HG03432 (cell line): ENCODE measurements around the gene COL26A1.
"Not testable (repeated sequence)": the region's sequence is repeated elsewhere in the genome, so short reads cannot be mapped to it uniquely, and the experiment has no call there.

Experiments used
- ATAC-seq: cut with Tn5 transposase; IDR thresholded peaks from one replicate; pipeline ENCODE4 v1.9.1; 2021; ENCODE audit warnings: mild to moderate bottlenecking, moderate library complexity; ENCODE audit not compliant: unreplicated experiment

Gene COL26A1

GRCh38 chr7:101401390-101402080 is 38.9 kb downstream of the COL26A1 start:
- no peak for ATAC-seq

- no peak for ATAC-seq
Measured at GRCh38 chr7:101402081-101402779, 39.6 kb downstream of the COL26A1 start.

- ATAC-seq = no peak
Measured at GRCh38 chr7:101402835-101403234, 40.2 kb downstream of the COL26A1 start.

GRCh38 chr7:101405474-101406067 is 42.9 kb downstream of the COL26A1 start:
- ATAC-seq = no peak

GRCh38 chr7:101410743-101411507 is 48.2 kb downstream of the COL26A1 start:
- no peak for ATAC-seq

- no peak for ATAC-seq
Measured at GRCh38 chr7:101411508-101411874, 48.8 kb downstream of the COL26A1 start.

GRCh38 chr7:101412976-101413375 is 50.3 kb downstream of the COL26A1 start:
- no peak for ATAC-seq

- no peak for ATAC-seq
Measured at GRCh38 chr7:101418694-101419093, 56.0 kb downstream of the COL26A1 start.

- no peak for ATAC-seq
Measured at GRCh38 chr7:101419831-101420230, 57.2 kb downstream of the COL26A1 start.

- no peak for ATAC-seq
Measured at GRCh38 chr7:101420436-101420835, 57.8 kb downstream of the COL26A1 start.

GRCh38 chr7:101422356-101423195 is 59.9 kb downstream of the COL26A1 start:
- no peak for ATAC-seq

GRCh38 chr7:101426303-101427011 is 63.8 kb downstream of the COL26A1 start:
- ATAC-seq = no peak

- ATAC-seq = no peak
Measured at GRCh38 chr7:101428093-101428866, 65.6 kb downstream of the COL26A1 start.

- no peak for ATAC-seq
Measured at GRCh38 chr7:101432316-101432715, 69.6 kb downstream of the COL26A1 start.

- ATAC-seq = no peak
Measured at GRCh38 chr7:101433688-101434087, 71.0 kb downstream of the COL26A1 start.

- not testable (repeated sequence) for ATAC-seq
Measured at GRCh38 chr7:101434155-101434554, 71.5 kb downstream of the COL26A1 start.

GRCh38 chr7:101435461-101436220 is 73.0 kb downstream of the COL26A1 start:
- no peak for ATAC-seq

GRCh38 chr7:101436221-101436735 is 73.6 kb downstream of the COL26A1 start:
- ATAC-seq = no peak
